ENCODE data around the gene ADAP1.

GRCh38 chr7:894927-895450 is 59.5 kb downstream of the ADAP1 start:
- TF ChIP-seq CTCF (conservative IDR thresholded peaks at IDR 0.05 in 1 of 2, IDR thresholded peaks at IDR 0.05 in 1 of 2; ENCODE audit: extremely low read depth in 1 of 2, insufficient read depth in 1 of 2, low read depth in 1 of 2, low read length in 2 of 2) (no peak), EZH2 (IDR thresholded peaks at IDR 0.05; ENCODE audit: borderline replicate concordance, low read length) (no peak)
